IPS-15b (cell line): ENCODE results near the gene TTL.
A peak's percentile ranks its signal among the peaks of the same experiment; 100 is the strongest.
"Not testable (repeated sequence)": the region's sequence is repeated elsewhere in the genome, so short reads cannot be mapped to it uniquely, and the experiment has no call there.

Experiments used
- H3K27me3 ChIP-seq: one replicate; pipeline ENCODE4 v1.6.1; 2013; ENCODE audit warnings: low read length; ENCODE audit not compliant: control insufficient read depth, insufficient read depth
- H3K36me3 ChIP-seq: one replicate; pipeline ENCODE4 v1.6.1; 2013; ENCODE audit warnings: low read length; ENCODE audit not compliant: control insufficient read depth, insufficient read depth
- H3K4me1 ChIP-seq: one replicate; pipeline ENCODE4 v1.6.1; 2013; ENCODE audit warnings: mild to moderate bottlenecking, low read length; ENCODE audit not compliant: control insufficient read depth, insufficient read depth
- H3K4me3 ChIP-seq: one replicate; pipeline ENCODE4 v1.5.1; 2013; ENCODE audit warnings: low read depth, low read length
- H3K9ac ChIP-seq: one replicate; pipeline ENCODE4 v1.6.1; 2013; ENCODE audit warnings: low read depth, mild to moderate bottlenecking, low read length
- H3K9me3 ChIP-seq: one replicate; pipeline ENCODE4 v1.6.1; 2013; ENCODE audit warnings: mild to moderate bottlenecking, low read length; ENCODE audit not compliant: control insufficient read depth, insufficient read depth

Gene TTL

GRCh38 chr2:112534826-112535225, 52.9 kb downstream of the TTL start:
- no peak overlapping the region for H3K9ac ChIP-seq
- H3K4me1 ChIP-seq: no peaks in the 10 kb centered on the region
- H3K27me3 ChIP-seq: no peaks in the 10 kb centered on the region
- H3K4me3 ChIP-seq: no peak overlapping the region
- no peaks in the 10 kb centered on the region for H3K9me3 ChIP-seq
- H3K36me3 ChIP-seq: no peaks in the 10 kb centered on the region

GRCh38 chr2:112536665-112537064, 54.7 kb downstream of the TTL start:
- H3K9ac ChIP-seq, H3K4me3 ChIP-seq: not testable (repeated sequence)

GRCh38 chr2:112539306-112539705, 57.4 kb downstream of the TTL start:
- Histone ChIP-seq H3K9ac (no peak overlapping the region), H3K36me3 (no peaks in the 10 kb centered on the region), H3K4me3 (no peak overlapping the region), H3K9me3 (no peaks in the 10 kb centered on the region), H3K27me3 (no peaks in the 10 kb centered on the region), H3K4me1 (no peaks in the 10 kb centered on the region)

More at GRCh38 chr2:112536665-112537064, 54.7 kb downstream of the TTL start:
- not testable (repeated sequence) for H3K9me3 ChIP-seq, H3K36me3 ChIP-seq, H3K27me3 ChIP-seq, H3K4me1 ChIP-seq

GRCh38 chr2:112540906-112541305, 59.0 kb downstream of the TTL start:
- Histone ChIP-seq H3K9ac (no peak overlapping the region), H3K27me3 (no peaks in the 10 kb centered on the region), H3K4me1 (no peaks in the 10 kb centered on the region), H3K36me3 (no peaks in the 10 kb centered on the region), H3K4me3 (no peak overlapping the region), H3K9me3 (no peaks in the 10 kb centered on the region)

GRCh38 chr2:112541315-112542122, 59.6 kb downstream of the TTL start:
- no peaks in the 10 kb centered on the region for H3K9me3 ChIP-seq
- peak overlapping the region; percentile 95 for H3K9ac ChIP-seq
- peak overlapping the region; percentile 96 for H3K4me3 ChIP-seq
- H3K36me3 ChIP-seq: no peaks in the 10 kb centered on the region
- no peaks in the 10 kb centered on the region for H3K27me3 ChIP-seq
- H3K4me1 ChIP-seq: no peaks in the 10 kb centered on the region

- no peaks in the 10 kb centered on the region for H3K27me3 ChIP-seq
- H3K9ac ChIP-seq: peak within 1 kb of the TSS; percentile 95
- H3K9me3 ChIP-seq: no peaks in the 10 kb centered on the region
- H3K4me3 ChIP-seq: peak within 1 kb of the TSS; percentile 96
- H3K36me3 ChIP-seq: peaks cover 2% of the 10 kb centered on the region
- H3K4me1 ChIP-seq: no peaks in the 10 kb centered on the region
Observed at GRCh38 chr2:112542123-112542983, 60.4 kb downstream of the TTL start, which contains the start of gene POLR1B. Gene POLR1B (plus strand): TSS chr2:112542465. CDS start chr2:112542495, 30 bp downstream.

GRCh38 chr2:112542984-112543661, 61.2 kb downstream of the TTL start:
- Histone ChIP-seq H3K9me3 (no peaks in the 10 kb centered on the region), H3K4me3 (peak overlapping the region; percentile 96), H3K9ac (peak overlapping the region; percentile 95), H3K27me3 (no peaks in the 10 kb centered on the region), H3K36me3 (peaks cover 5% of the 10 kb centered on the region), H3K4me1 (no peaks in the 10 kb centered on the region)

- Histone ChIP-seq H3K4me3 (no peak overlapping the region), H3K4me1 (no peaks in the 10 kb centered on the region), H3K9ac (no peak overlapping the region), H3K36me3 (peaks cover 12% of the 10 kb centered on the region), H3K27me3 (no peaks in the 10 kb centered on the region), H3K9me3 (no peaks in the 10 kb centered on the region)
Observed at GRCh38 chr2:112547333-112547732, 65.4 kb downstream of the TTL start.

- Histone ChIP-seq H3K4me3 (no peak overlapping the region), H3K9me3 (no peaks in the 10 kb centered on the region), H3K9ac (no peak overlapping the region), H3K27me3 (no peaks in the 10 kb centered on the region), H3K4me1 (no peaks in the 10 kb centered on the region), H3K36me3 (peaks cover 20% of the 10 kb centered on the region)
Observed at GRCh38 chr2:112548980-112549379, 67.0 kb downstream of the TTL start.

- H3K4me1 ChIP-seq: no peaks in the 10 kb centered on the region
- no peak overlapping the region for H3K9ac ChIP-seq
- no peak overlapping the region for H3K4me3 ChIP-seq
- peaks cover 6% of the 10 kb centered on the region for H3K36me3 ChIP-seq
- H3K9me3 ChIP-seq: no peaks in the 10 kb centered on the region
- no peaks in the 10 kb centered on the region for H3K27me3 ChIP-seq
Observed at GRCh38 chr2:112566104-112566503, 84.1 kb downstream of the TTL start.

- H3K36me3 ChIP-seq, H3K4me3 ChIP-seq, H3K9ac ChIP-seq, H3K27me3 ChIP-seq, H3K9me3 ChIP-seq, H3K4me1 ChIP-seq: not testable (repeated sequence)
Observed at GRCh38 chr2:112566508-112566907, 84.6 kb downstream of the TTL start.
